T-helper 1 cell treated with Interleukin-12 subunit alpha and Interleukin-12 subunit beta and Interleukin-4 antibody, amounts not matched to agents 30 ng/mL and 1 ng/mL, for 36 hours (primary cell): Measurements from ENCODE around the gene MON2. TPM values are rescaled to one million over a fixed set of nuclear protein-coding genes. Genes with fewer than 3 reads are reported as not detected.
"Not testable (repeated sequence)": the region's sequence is repeated elsewhere in the genome, so short reads cannot be mapped to it uniquely, and the experiment has no call there.

ENCODE experiments used
- intact Hi-C: fragments of 100-400 bp; cut with micrococcal nuclease; formaldehyde crosslinking; loops from one replicate; pipeline ENCODE4 v1.15.1; 2024
- total RNA-seq: library from RNA; stranded (reverse); gene quantifications from 2 replicates; pipeline ENCODE4 v1.2.3, GENCODE V29; 2022

MON2 gene
- total RNA-seq, 1 donor from 2014 or later, result 52.4 TPM

GRCh38 chr12:62540354-62540753 lies 73.7 kb downstream of the MON2 start:
- intact Hi-C loops, result no loop called here

GRCh38 chr12:62542814-62543213 lies 76.2 kb downstream of the MON2 start:
- intact Hi-C loops, result no loop called here

- intact Hi-C loops, result no loop called here
These were observed 76.7 kb downstream of the MON2 start for GRCh38 chr12:62543324-62543723.

GRCh38 chr12:62543741-62544140 lies 77.1 kb downstream of the MON2 start:
- intact Hi-C loops, result no loop called here

- intact Hi-C loops, result no loop called here
These were observed 86.4 kb downstream of the MON2 start for GRCh38 chr12:62552906-62553556.

- intact Hi-C loops, result not testable (repeated sequence)
These were observed 92.7 kb downstream of the MON2 start for GRCh38 chr12:62559366-62559765.

- intact Hi-C loops, result no loop called here
These were observed 96.2 kb downstream of the MON2 start for GRCh38 chr12:62562846-62563245.

- intact Hi-C loops, result no loop called here
These were observed 108.4 kb downstream of the MON2 start for GRCh38 chr12:62575036-62575435.

GRCh38 chr12:62576503-62576902 lies 109.9 kb downstream of the MON2 start:
- intact Hi-C loops, result no loop called here

- intact Hi-C loops, result no loop called here
These were observed 112.1 kb downstream of the MON2 start for GRCh38 chr12:62578726-62579125.

- intact Hi-C loops, result loop anchor here (1.0 kb wide), 4 partner anchors 21 to 218 kb away; no protein-coding TSS in a partner anchor
These were observed 114.8 kb downstream of the MON2 start for GRCh38 chr12:62581288-62582064.

- intact Hi-C loops, result no loop called here
These were observed 115.4 kb downstream of the MON2 start for GRCh38 chr12:62582065-62582366.

- intact Hi-C loops, result no loop called here
These were observed 118.0 kb downstream of the MON2 start for GRCh38 chr12:62584619-62585018.

- intact Hi-C loops, result no loop called here
These were observed 120.2 kb downstream of the MON2 start for GRCh38 chr12:62586850-62587249.

- intact Hi-C loops, result loop anchor here (1.0 kb wide), 1 partner anchor 7 kb away; no protein-coding TSS in a partner anchor
These were observed 122.3 kb downstream of the MON2 start for GRCh38 chr12:62588916-62589315.

- intact Hi-C loops, result no loop called here
These were observed 130.6 kb downstream of the MON2 start for GRCh38 chr12:62597253-62597652.

- intact Hi-C loops, result no loop called here
These were observed 132.2 kb downstream of the MON2 start for GRCh38 chr12:62598846-62599245.

- intact Hi-C loops, result loop anchor here (5.0 to 10.0 kb wide), 3 partner anchors 728 to 1852 kb away; partner anchors contain the start of genes KICS2 and TBK1
These were observed 133.3 kb downstream of the MON2 start for GRCh38 chr12:62599854-62600437.

- intact Hi-C loops, result loop anchor here (1.0 to 10.0 kb wide), 9 partner anchors 20 to 1851 kb away; partner anchors contain the start of genes KICS2, MON2 and TBK1
These were observed 135.1 kb downstream of the MON2 start for GRCh38 chr12:62601765-62602164.

GRCh38 chr12:62602255-62603060 lies 135.8 kb downstream of the MON2 start:
- intact Hi-C loops, result loop anchor here (1.0 to 10.0 kb wide), 10 partner anchors 21 to 1850 kb away; partner anchors contain the start of genes KICS2, MON2, TBK1 and USP15
